NCI-H2196 treated with DMSO at 0.1 percent for 48 hours (cell line): ENCODE data around the gene PRPSAP1.
A peak's percentile ranks its signal among the peaks of the same experiment; 100 is the strongest.

Source experiments
- DNase-seq: peaks from one replicate; lab custom pipeline; 2025; ENCODE audit not compliant: unreplicated experiment; lab: John Stamatoyannopoulos, UW

The PRPSAP1 gene, protein sequence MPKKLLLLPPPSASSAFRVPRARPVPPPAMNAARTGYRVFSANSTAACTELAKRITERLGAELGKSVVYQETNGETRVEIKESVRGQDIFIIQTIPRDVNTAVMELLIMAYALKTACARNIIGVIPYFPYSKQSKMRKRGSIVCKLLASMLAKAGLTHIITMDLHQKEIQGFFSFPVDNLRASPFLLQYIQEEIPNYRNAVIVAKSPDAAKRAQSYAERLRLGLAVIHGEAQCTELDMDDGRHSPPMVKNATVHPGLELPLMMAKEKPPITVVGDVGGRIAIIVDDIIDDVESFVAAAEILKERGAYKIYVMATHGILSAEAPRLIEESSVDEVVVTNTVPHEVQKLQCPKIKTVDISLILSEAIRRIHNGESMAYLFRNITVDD

DNA sequence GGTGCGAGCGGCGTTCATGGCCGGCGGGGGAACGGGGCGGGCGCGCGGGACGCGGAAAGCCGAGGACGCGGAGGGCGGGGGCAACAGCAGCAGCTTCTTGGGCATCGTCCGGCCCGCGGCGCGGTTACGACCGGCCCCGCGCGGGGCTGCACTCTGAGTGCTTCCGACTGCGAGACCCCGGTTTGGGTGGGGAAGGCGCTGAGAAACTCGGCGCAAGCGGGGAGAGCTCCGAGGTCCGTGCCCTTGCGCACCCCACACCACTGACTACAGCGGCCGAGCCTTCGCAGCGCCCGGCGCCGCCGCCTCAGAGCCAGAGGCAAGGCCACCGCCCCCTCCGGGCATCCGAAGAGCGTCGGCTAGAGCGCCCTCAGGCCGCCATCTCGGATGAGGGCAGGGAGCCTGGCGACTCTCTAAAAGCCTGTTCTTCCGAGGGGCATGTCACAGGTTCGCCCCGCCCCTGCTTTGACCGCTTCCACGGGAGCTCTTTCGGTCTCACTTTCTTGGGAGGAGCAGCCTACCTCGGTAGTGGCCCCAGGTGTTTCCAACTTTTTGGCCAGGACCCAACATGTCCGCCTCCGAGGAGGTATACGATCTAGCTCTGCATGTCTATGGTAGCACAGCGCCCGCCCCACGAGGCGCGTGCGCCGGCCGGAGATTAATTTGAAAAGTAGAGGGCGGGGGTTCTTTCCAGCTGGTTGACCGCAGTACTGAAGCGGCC is at the start of gene PRPSAP1:
TSS of gene PRPSAP1 (minus strand) at position 318 of the 718 bp plus-strand sequence. CDS start at position 105, 213 bp downstream.
- peak; percentile 96 for DNase-seq

DNA sequence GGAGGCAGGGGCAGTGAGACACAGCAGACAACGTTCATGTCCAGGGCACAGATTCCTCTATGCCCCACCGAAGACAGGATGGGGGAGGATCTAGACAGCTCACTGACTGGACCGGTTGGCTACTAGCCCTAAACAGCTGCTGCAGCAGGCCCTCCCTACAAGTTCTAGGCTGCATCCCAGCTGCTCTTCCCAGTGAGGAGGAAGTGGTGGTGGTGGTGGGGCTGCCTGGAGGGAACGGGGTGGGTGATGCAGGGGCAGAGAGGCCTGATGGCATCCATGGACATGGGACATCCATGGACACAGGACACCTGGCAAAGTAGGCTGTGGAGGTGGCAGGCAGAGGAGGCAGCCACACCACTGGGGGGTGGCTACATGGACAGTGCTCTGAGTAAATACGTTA is 49.0 kb upstream of the PRPSAP1 start:
- no peak for DNase-seq

DNA sequence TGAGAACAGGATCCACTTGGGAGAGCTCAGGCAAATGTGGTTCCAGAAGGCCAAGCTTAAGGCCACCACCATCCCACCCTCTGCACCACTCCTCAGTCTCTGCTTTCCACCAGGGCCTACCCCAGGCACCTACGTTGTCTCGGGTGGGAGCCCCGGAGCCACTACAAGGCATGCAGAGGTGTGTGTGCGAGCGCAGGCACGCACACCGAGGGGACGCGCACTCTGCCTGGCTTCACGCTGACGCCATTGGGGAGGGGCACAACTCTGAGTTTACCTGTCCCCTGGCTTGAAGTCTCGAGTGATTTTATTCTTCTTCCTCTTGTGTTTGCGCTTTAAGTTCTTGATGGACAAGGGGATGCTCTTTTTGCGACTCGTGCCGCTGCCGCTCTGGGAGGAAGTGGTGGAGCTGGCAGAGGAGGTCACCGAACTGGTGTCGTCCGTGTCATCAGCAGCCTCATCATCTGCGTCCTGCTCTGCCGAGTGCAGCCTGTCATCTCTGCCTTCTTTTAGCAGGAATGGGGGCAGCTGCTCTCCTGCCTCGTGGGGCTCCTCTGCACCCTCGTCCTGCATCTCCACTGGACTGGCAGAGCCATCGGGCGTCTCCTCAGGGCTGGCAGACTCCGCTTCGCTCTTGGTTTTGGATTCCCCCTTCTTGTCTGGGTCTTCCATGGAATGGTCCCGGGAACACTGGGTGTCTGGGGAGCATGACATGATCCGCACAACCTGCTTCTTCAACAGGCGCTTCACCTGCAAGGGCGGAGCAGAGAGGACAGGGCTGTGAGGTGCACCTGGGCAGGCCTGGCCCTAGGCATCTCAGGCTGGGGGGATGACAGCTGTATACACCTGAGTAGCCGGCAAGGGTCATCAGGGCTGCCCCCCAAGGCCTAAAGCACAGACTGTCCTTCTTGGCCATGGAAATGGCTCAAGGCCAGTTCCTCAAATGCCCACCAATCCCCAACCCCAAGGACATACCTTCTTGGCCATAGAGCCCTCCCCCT is 45.8 kb upstream of the PRPSAP1 start:
- DNase-seq: no peak

DNA sequence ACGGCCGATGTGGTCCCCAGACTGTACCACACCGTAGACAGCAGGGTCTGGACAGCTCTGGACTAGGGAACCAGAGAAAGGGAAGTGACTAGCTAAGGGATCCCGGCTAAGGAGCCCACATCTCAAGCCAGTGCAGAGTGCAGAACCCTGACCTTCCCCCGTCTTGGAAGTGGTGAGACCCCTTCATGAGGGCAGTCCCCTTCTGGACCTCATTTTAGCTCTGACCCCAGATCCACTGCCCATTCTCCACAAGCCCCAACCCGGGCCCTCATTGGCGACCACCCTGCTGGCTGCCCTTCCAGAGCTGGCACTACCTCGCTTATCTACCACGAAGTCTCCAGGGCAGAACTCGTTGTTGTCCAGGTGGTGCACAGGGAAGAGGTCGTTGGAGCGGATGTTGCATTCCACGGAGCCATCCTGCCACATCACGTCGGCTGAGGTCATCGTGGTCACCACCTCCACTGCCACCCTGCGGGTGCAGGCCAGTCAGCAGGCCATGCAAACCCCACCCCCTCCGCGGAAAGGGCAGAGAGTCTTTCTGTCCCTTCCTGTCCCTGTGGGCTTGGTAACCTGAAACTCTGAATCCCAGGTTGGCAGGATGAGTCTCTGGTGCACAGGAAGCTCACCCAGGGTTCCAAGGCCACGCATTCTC is 44.9 kb upstream of the PRPSAP1 start:
- no peak for DNase-seq

DNA sequence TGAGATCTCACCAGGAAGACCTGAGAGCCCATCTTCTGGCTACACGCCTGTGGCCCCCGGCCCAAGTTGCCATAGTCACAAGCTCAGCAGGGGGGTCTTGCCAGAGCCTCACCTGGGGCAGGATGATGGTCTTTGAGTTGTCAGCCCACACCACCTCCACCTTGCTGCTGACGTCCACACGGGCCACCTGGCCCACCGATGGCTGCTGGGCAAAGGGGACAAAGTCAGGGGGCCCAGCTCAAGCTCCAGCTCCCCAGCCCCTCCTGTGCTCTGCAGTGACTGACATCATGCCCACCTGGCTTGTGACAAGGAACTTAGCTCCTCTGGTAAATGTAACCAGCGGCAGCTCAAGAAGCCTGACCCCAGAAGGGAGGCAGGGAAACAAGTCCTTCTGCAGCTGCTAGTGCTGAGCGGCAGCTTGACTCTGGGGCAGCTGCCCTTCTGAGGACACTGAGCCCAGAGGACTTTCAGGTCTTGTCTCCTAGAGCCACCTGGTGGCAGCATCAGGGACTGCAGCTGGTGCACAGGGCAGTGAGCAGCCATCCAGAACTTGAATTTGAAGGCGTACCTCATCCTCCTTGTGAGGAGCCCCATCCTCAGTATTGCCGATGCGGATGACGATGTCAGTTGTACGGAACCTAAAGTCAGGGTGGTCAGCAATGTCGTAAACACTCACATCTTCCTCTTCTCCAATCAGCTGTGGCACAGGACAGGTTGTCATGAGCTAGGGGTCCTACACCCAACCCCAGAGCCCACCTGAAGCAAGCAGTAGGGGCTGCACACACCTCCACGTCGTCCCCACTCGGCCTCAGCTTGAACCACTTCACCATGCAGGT is 44.2 kb upstream of the PRPSAP1 start:
- DNase-seq: peak; percentile 88

DNA sequence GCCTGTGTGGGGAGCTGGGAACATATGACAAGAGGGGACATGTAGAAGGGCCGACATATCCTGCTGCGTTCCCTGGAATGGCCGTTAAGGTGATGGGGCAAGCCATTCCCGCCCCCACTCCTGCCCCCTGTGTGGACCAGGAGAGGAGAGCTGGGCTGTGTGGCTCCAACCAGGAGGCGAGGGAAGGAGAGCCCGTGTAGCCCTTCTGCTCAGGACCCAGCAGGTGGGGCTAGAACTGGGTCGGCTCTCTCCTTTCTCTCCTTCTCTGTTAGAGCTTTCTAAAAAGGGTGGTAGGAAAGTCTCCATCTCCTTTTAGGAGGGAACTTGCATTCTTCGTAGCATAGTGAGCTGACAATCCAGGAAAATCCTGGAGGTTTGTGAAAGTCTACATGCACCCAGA is 43.5 kb upstream of the PRPSAP1 start:
- DNase-seq: no peak

DNA sequence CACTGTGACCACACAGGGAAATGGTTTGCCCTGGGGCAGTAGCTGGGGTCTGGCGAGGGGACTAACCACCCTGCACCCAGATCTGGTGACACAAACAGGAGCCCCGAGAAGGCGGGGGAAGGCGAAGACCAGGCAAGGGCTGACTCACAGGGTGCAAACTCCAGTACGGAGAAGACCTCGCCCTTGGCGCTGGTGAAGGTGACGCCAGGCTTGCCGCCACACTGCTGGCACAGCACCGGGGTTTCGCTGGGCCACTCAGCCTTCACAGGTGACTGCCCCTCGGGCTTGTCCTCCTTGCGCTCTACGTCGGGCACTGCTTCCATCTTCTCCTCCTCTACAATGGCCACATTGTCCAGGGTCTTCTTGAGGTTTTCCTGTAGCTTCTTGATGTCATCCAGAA is 42.3 kb upstream of the PRPSAP1 start:
- DNase-seq: no peak

DNA sequence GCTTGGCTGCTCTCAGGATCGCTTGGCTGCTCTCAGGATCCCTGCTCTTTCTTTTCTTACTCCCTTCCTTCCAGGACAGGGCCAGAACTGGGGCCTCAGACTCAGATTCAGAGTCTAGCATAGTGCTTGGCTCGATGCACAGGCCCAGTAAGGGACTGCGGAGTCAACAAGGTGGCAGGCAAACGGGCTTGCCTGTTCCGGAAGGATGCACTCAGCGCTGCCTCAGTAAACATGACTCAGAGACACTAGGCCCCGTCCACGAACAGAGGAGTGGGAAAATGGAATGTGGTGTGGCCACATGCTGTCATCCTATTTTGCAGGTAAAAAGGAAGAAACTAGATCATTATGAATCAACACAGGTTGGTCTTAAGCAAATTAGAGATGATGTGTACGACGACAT is 40.5 kb upstream of the PRPSAP1 start:
- DNase-seq: no peak

DNA sequence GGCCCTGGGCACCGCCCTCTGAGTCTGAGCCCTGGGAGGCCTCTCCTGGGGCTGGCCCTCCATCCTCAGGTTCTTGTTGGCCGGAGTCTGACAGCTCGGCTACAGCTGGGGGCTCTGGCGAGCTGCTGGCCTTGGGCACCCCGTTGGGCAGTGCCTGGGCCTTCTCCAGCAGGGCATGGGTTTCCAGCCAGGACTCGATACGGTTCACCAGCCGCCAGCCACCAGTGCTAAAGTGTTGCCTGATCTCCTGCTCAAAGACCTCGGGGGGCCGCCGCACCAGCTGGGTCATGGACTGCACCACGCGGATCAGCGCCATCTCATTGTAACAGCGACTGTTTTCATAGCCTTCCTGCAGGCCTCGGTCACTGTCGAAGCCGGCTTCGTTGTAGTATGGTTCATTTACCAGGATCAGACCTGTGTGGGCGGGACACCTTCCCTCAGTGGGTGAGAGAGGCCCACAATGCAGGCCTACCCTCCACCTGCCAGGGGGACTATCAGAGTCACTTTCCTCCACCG is 37.5 kb upstream of the PRPSAP1 start:
- DNase-seq: no peak

DNA sequence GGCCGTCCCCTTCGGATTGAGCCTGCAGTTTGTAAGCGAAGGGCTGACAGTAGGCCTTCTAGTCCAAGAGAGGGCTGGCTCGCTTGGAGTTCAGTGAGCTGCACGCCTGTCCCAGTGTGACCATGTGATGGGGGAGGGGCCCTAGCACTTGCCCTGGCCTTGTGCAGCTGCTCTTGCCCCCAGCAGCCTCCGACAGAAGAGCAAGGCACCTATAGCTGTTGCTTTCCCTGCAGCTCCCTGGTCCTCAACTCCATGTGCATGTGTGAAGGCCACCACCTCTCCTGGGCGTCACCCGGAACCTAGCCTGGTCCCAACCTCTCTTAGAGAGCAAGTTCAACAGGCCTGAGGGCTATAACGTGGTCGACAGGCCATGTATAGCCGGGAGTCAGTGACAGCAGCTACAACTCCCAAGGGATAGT is 36.3 kb upstream of the PRPSAP1 start:
- DNase-seq: no peak

DNA sequence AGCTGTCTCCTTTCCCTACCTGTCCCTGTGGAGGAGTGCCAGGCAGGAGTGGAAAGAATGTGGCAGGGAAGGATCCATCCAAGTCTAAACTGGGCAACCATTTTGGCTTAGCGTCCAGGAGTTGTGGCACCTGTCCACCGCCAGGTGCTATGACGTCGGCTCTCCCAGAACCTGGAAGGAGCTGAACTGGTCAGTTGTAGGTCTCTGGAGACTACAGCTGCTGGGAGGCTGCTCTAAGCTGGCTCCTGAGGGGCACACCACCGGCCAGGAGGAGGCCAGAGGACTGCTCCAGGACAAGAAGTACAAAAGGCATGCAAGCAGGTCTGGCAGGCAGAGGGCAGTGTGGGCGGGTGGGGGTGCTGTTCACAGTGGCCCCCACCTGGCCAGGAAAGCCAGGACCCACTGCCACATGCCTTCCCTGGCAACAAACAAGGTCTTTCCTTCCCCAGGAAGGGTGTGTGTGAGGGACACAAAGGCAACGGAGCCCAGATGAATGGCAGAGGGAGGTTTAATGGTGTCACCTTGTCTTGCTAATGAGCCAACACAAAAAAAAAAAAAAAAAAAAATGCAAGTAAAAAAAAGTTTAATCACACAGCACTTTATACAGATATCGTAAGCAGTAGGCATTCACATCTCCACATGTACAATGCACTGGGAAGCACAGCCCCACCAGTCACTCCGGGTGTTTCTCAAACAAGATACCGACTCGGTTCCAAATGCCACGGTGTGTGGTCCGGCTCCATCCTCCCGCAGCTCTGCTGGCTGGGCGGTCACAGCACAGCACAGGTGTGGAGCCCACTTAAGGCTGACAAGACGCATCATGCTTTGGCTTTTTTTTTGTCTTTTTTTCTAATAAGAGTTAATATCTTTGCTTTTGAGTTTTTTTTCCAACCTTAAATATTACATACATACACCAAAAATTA is 35.5 kb upstream of the PRPSAP1 start:
- DNase-seq: no peak

DNA sequence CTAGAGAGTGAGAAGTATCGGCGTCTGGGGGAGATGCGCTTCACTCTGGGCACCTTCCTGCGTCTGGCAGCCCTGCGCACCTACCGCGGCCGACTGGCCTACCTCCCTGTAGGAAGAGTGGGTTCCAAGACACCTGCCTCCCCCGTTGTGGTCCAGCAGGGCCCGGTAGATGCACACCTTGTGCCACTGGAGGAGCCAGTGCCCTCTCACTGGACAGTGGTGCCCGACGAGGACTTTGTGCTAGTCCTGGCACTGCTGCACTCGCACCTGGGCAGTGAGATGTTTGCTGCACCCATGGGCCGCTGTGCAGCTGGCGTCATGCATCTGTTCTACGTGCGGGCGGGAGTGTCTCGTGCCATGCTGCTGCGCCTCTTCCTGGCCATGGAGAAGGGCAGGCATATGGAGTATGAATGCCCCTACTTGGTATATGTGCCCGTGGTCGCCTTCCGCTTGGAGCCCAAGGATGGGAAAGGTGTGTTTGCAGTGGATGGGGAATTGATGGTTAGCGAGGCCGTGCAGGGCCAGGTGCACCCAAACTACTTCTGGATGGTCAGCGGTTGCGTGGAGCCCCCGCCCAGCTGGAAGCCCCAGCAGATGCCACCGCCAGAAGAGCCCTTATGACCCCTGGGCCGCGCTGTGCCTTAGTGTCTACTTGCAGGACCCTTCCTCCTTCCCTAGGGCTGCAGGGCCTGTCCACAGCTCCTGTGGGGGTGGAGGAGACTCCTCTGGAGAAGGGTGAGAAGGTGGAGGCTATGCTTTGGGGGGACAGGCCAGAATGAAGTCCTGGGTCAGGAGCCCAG is 33.5 kb upstream of the PRPSAP1 start:
- no peak for DNase-seq

DNA sequence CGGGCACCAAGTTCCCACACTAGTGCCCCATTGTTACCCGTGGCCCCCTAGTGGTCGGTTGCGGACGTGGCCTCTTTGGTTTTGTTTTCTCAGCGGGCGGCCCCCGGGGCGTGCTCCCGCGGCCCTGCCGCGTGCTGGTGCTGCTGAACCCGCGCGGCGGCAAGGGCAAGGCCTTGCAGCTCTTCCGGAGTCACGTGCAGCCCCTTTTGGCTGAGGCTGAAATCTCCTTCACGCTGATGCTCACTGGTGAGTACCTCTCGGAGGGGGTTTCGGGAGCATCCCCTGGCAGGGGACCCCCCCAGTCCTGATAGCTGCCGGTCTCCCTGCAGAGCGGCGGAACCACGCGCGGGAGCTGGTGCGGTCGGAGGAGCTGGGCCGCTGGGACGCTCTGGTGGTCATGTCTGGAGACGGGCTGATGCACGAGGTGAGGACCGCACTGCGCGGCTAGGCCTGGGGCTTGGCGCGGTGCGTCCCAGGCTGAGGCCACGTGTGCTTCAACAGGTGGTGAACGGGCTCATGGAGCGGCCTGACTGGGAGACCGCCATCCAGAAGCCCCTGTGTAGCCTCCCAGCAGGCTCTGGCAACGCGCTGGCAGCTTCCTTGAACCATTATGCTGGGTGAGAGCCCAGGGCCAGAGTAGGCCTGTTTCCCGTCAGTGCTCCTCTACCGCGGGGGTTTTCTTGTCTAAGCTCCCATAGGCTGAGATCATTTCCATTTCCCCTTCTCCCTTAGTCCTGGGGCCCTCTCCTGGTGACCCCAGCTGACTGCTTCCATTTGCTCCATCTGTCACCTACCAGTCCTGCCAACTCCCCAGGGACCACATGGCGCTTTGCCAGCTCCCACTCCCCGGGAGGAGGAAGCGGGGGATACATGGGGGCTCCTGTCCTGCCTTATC is 32.4 kb upstream of the PRPSAP1 start:
- peak; percentile 78 for DNase-seq

DNA sequence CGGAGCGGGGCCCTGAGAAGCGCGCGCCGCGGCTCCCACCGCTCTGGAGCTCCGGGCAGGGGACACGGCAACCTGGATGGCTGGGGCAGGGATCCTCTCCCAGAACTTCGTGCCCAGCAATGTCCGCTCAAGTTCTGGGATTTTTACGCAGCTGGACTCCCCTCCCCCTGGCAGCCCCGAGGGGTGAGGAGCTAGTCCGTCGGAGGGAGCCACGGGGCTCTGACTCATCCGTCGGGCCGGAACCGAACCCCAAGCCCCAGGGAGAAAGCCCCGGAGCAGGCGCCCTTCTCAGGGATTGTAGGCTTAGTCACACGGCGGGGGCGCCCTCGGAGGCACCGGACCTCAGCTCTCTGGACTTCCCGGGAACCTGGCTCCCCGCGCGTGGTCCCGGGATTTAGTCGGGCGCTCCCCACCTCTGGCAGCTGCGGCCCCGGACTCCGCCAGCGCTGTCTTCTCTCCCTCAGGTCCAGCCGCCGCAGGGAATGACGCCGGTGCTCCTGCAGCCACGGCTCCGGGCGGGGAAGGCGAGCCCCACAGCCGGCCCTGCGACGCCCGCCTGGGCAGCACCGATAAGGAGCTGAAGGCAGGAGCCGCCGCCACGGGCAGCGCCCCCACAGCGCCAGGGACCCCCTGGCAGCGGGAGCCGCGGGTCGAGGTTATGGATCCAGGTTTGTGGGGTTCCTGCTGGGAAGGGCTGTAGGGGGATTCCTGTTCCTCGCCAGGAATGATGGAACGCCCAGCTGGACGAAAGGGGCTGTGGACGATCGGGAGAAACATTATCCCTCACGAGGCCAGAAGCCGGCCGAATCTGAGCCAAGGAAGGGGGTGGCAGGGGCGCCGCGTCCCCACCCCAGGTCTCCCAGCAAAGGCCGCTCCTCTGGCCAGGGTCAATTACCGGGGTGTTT is 31.5 kb upstream of the PRPSAP1 start:
- no peak for DNase-seq

DNA sequence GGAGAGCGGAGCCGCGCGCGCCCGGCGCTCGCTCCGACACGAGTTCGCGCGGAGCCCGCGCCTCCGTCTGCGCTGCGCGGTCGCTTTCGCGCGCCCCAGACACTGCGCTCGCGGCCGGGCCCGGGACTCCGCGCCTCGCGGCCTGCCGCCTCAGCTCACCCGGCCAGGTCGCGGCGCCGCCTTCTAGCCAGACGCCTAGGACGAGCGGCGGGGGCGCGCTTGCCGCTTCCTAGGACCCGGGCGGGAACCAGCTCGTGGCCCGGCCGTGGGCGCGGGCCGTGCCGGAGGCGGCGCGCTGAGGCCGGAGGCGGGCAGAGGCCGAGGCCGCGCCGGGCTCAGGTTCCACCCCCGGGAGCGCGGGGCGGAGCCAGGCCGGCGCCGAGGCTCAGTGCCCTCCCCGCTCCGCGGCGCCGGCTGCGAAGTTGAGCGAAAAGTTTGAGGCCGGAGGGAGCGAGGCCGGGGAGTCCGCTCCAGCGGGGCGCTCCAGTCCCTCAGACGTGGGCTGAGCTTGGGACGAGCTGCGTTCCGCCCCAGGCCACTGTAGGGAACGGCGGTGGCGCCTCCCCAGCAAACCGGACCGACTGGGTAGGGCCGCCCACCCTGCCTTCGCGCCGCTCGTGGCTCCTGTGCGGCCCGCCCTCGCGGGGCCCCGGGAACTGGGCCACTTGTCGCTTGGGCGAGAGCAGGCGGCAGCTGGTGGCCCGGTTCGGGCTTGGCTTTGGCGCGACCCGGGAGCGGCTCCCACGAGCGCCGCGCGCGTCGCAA is 30.7 kb upstream of the PRPSAP1 start, which contains the start of gene SPHK1:
TSS of gene SPHK1 (plus strand) at position 388 of the 765 bp plus-strand sequence. CDS start 1,036 bp downstream, outside the sequence.
- DNase-seq: peak; percentile 79
